ENCODE data around the gene ZSCAN30. TPM values are rescaled to one million over a fixed set of nuclear protein-coding genes. Genes with fewer than 3 reads are reported as not detected.

The ZSCAN30 gene
- total RNA-seq, 1 experiment from 2014 or later = 12.1 TPM

- Histone ChIP-seq H3K27ac (ENCODE audit: low read length) (peak overlapping the region; percentile 93), H3K9me3 (ENCODE audit: control insufficient read depth, insufficient read depth, low read depth, low read length) (peaks cover 45% of the 10 kb centered on the region), H3K4me1 (ENCODE audit: control insufficient read depth, insufficient read depth, low read length) (peaks cover 3% of the 10 kb centered on the region; the same call in 1 of the 2 replicates), H3K36me3 (ENCODE audit: control insufficient read depth, insufficient read depth, low read length) (peaks cover 7% of the 10 kb centered on the region; the same call in 1 of the 2 replicates), H3K4me3 (ENCODE audit: low read depth in 2 of 2, low read length in 2 of 2) (peak overlapping the region; percentile 52 to 78), H3K27me3 (ENCODE audit: control insufficient read depth, insufficient read depth, low read length) (no peaks in the 10 kb centered on the region)
- BruUV-seq (replicated peaks) = TSS peak; percentile 81
- TF ChIP-seq SIN3A (IDR thresholded peaks at IDR 0.05; ENCODE audit: borderline replicate concordance, insufficient read depth, low read depth, low read length) (no peak), CTCF (IDR thresholded peaks at IDR 0.05) (no peak), POLR2AphosphoS5 (IDR thresholded peaks at IDR 0.05; ENCODE audit: low read depth, low read length) (no peak), REST (IDR thresholded peaks at IDR 0.05; ENCODE audit: insufficient read depth in 1 of 2, low read depth in 2 of 2, low read length in 1 of 2) (no peak), TCF7L2 (IDR thresholded peaks at IDR 0.05; ENCODE audit: low read depth, low read length) (no peak)
- ChIA-PET CTCF (no interaction called here), POLR2A (interaction anchor here (0.7 kb wide), 1 partner anchor 9 kb away, joined by 3 read pairs; no protein-coding TSS in a partner anchor)
- no peak for DNase-seq (ENCODE audit: low read depth, low spot score)
- no peak for ATAC-seq
- in situ Hi-C loops (cut with HindIII; ENCODE audit: low pct_unique_long_range_greater_than_20kb, low sequenced_read_pairs) = no loop called here
- intact Hi-C loops (cut with micrococcal nuclease; ENCODE audit: unreplicated experiment) = loop anchor here (10.0 kb wide), 1 partner anchor 63 kb away; no protein-coding TSS in a partner anchor
These were observed 48.6 kb downstream of the ZSCAN30 start for GRCh38 chr18:35241448-35241804.

- no TSS peak for BruUV-seq (replicated peaks)
- intact Hi-C loops (cut with micrococcal nuclease; ENCODE audit: unreplicated experiment) = loop anchor here (10.0 kb wide), 1 partner anchor 64 kb away; no protein-coding TSS in a partner anchor
These were observed 49.2 kb downstream of the ZSCAN30 start, which contains the start of gene ZNF397 for GRCh38 chr18:35240664-35241447. Gene ZNF397 (plus strand): TSS chr18:35241034. CDS start chr18:35242471, 1,437 bp downstream.

More at GRCh38 chr18:35240664-35241447, 49.2 kb downstream of the ZSCAN30 start, which contains the start of gene ZNF397:
- H3K36me3 ChIP-seq (ENCODE audit: control insufficient read depth, insufficient read depth, low read length) = peaks cover 7% of the 10 kb centered on the region; the same call in 1 of the 2 replicates
- no peaks in the 10 kb centered on the region for H3K27me3 ChIP-seq (ENCODE audit: control insufficient read depth, insufficient read depth, low read length)
- CTCF ChIA-PET = interaction anchor here (0.7 kb wide), 1 partner anchor 232 kb away, joined by 7 read pairs; no protein-coding TSS in a partner anchor
- peak; percentile 100 for ATAC-seq
- peak; percentile 57 for DNase-seq (ENCODE audit: low read depth, low spot score)
- peaks cover 40% of the 10 kb centered on the region for H3K9me3 ChIP-seq (ENCODE audit: control insufficient read depth, insufficient read depth, low read depth, low read length)
- in situ Hi-C loops (cut with HindIII; ENCODE audit: low pct_unique_long_range_greater_than_20kb, low sequenced_read_pairs) = no loop called here
- H3K27ac ChIP-seq (ENCODE audit: low read length) = peak within 1 kb of the TSS; percentile 93
- TF ChIP-seq SIN3A (IDR thresholded peaks at IDR 0.05; ENCODE audit: borderline replicate concordance, insufficient read depth, low read depth, low read length) (no peak), POLR2AphosphoS5 (IDR thresholded peaks at IDR 0.05; ENCODE audit: low read depth, low read length) (peak; percentile 92)
- POLR2A ChIA-PET = interaction anchor here (0.6 to 0.7 kb wide), 3 partner anchors 8 to 397 kb away, joined by 3 to 11 read pairs (median 7); no protein-coding TSS in a partner anchor
- peak within 1 kb of the TSS; percentile 52 to 78 for H3K4me3 ChIP-seq (ENCODE audit: low read depth in 2 of 2, low read length in 2 of 2)
- H3K4me1 ChIP-seq (ENCODE audit: control insufficient read depth, insufficient read depth, low read length) = peaks cover 3% of the 10 kb centered on the region; the same call in 1 of the 2 replicates

Data from Panc1 (cell line).